ENCODE data around the gene ATP5MC2. TPM values are rescaled to one million over a fixed set of nuclear protein-coding genes. Genes with fewer than 3 reads are reported as not detected.

ATP5MC2 gene
- polyA plus RNA-seq, 1 of the 3 experiments (the other 2 are of a cell fraction) = 319 TPM

- H3K27ac ChIP-seq (ENCODE audit: low read depth in 2 of 2, low read length in 1 of 2) = no peak overlapping the region
- no peak overlapping the region for H2AFZ ChIP-seq (ENCODE audit: low read depth)
- H3K4me2 ChIP-seq = no peak overlapping the region
- peaks cover 36% of the 10 kb centered on the region for H3K27me3 ChIP-seq (ENCODE audit: insufficient read depth)
- no peaks in the 10 kb centered on the region for H4K20me1 ChIP-seq (ENCODE audit: insufficient read depth)
- DNase-seq = no peak
- no peaks in the 10 kb centered on the region for H3K9me2 ChIP-seq
- no peak overlapping the region for H3K9ac ChIP-seq
- POLR2A ChIA-PET = interaction anchor here (0.9 kb wide), 1 partner anchor 34 kb away, joined by 3 read pairs; no protein-coding TSS in a partner anchor
- no peak overlapping the region for H3K4me3 ChIP-seq (ENCODE audit: low read depth in 2 of 2, low read length in 1 of 2)
- H3K9me3 ChIP-seq = no peaks in the 10 kb centered on the region
- no peaks in the 10 kb centered on the region for H3F3A ChIP-seq (replicated peaks; ENCODE audit: insufficient read depth)
- CTCF ChIA-PET = interaction anchor here (1.4 to 28.9 kb wide), 4 partner anchors 8 to 34 kb away, joined by 5 to 760 read pairs (median 7); partner anchors contain the start of gene ATP5MC2
- WGBS (ENCODE audit: low lambda C conversion rate) = 72% methylated on average over 6 of the region's 6 CpGs
- no peaks in the 10 kb centered on the region for H3K4me1 ChIP-seq (ENCODE audit: control insufficient read depth in 1 of 2, insufficient read depth in 2 of 2, low read depth in 1 of 2, low read length in 1 of 2)
- H3K79me2 ChIP-seq (ENCODE audit: insufficient read depth) = no peaks in the 10 kb centered on the region
- TF ChIP-seq PBX3 (IDR thresholded peaks at IDR 0.05) = no peak
- no peak for TF ChIP-seq ELF1 (IDR thresholded peaks at IDR 0.05)
- no peak for TF ChIP-seq USF2 (IDR thresholded peaks at IDR 0.05; ENCODE audit: borderline replicate concordance, low read depth, low read length)
- no peak for TF ChIP-seq REST (IDR thresholded peaks at IDR 0.05; ENCODE audit: low read depth, low read length)
- TF ChIP-seq NRF1 (IDR thresholded peaks at IDR 0.05; ENCODE audit: low read depth, low read length) = no peak
- no peak for TF ChIP-seq CHD2 (IDR thresholded peaks at IDR 0.05; ENCODE audit: low read length, partially characterized antibody)
- no peak for TF ChIP-seq CTCF (IDR thresholded peaks at IDR 0.05)
- TF ChIP-seq FOSL2 (IDR thresholded peaks at IDR 0.05; ENCODE audit: borderline replicate concordance, low read depth) = no peak
- TF ChIP-seq FOXM1 (IDR thresholded peaks at IDR 0.05; ENCODE audit: low read depth) = no peak
- no peak for TF ChIP-seq RXRA (IDR thresholded peaks at IDR 0.05; ENCODE audit: borderline replicate concordance, low read depth)
- no peak for TF ChIP-seq TEAD4 (IDR thresholded peaks at IDR 0.05; ENCODE audit: borderline replicate concordance, insufficient read depth)
- TF ChIP-seq POLR2AphosphoS5 (IDR thresholded peaks at IDR 0.05; ENCODE audit: low read depth, low read length) = no peak
- no peak for TF ChIP-seq YY1 (IDR thresholded peaks at IDR 0.05; ENCODE audit: low read depth)
- no peak for TF ChIP-seq EZH2phosphoT487 (IDR thresholded peaks at IDR 0.05; ENCODE audit: borderline replicate concordance, low read depth)
- H3K36me3 ChIP-seq (replicated peaks in 1 of 2; ENCODE audit: control insufficient read depth in 1 of 2, insufficient read depth in 2 of 2, low read length in 1 of 2) = peaks cover 0 to 7% of the 10 kb centered on the region in 2 experiments
These were observed 34.2 kb upstream of the ATP5MC2 start for GRCh38 chr12:53710091-53710490.

Data from SK-N-SH (cell line).